Liver (tissue), 3 donors: Measurements from ENCODE around the gene PSMC4.

Experiments
- EGR1 ChIP-seq, 2 donors: IDR thresholded peaks; 2 replicates each; pipeline ENCODE4 v1.6.1; 2016 to 2018; ENCODE audit warnings: antibody characterized with exemption in 2 of 2, low read depth in 2 of 2
- FOXA1 ChIP-seq: IDR thresholded peaks from 2 replicates; pipeline ENCODE4 v1.6.1; 2016; ENCODE audit warnings: antibody characterized with exemption
- GABPA ChIP-seq, 2 donors: IDR thresholded peaks in 1 of 2; conservative IDR thresholded peaks in 1 of 2; 2 replicates each; pipeline ENCODE4 v1.6.1; 2016; ENCODE audit warnings: antibody characterized with exemption in 2 of 2, mild to moderate bottlenecking in 1 of 2, moderate library complexity in 1 of 2
- JUND ChIP-seq, 2 donors: IDR thresholded peaks; 2 replicates each; pipeline ENCODE4 v1.6.1; 2016; ENCODE audit warnings: antibody characterized with exemption in 2 of 2
- RAD21 ChIP-seq, 2 donors: IDR thresholded peaks; 2 replicates each; pipeline ENCODE4 v1.6.1; 2016; ENCODE audit warnings: antibody characterized with exemption in 2 of 2, mild to moderate bottlenecking in 2 of 2
- SP1 ChIP-seq: IDR thresholded peaks from 2 replicates; pipeline ENCODE4 v1.6.1; 2018; ENCODE audit warnings: antibody characterized with exemption, mild to moderate bottlenecking
- TAF1 ChIP-seq: conservative IDR thresholded peaks from 2 replicates; pipeline ENCODE4 v1.6.1; 2016; ENCODE audit warnings: antibody characterized with exemption, mild to moderate bottlenecking
- YY1 ChIP-seq: IDR thresholded peaks from 2 replicates; pipeline ENCODE4 v1.6.1; 2016; ENCODE audit warnings: antibody characterized with exemption, mild to moderate bottlenecking
- TF ChIP-seq, protein P1 (sequence below): IDR thresholded peaks from 2 replicates; pipeline ENCODE4 v1.6.1; 2016; ENCODE audit warnings: antibody characterized with exemption, mild to moderate bottlenecking
- TF ChIP-seq, protein P2 (sequence below): fragments of 150-350 bp; IDR thresholded peaks from 2 replicates; pipeline ENCODE4 v1.5.1; 2017; ENCODE audit warnings: improper control_type of control experiment, low read depth, low read length; ENCODE audit not compliant: missing input control
- donor health status: healthy.
- donor health status: healthy.

DNA sequence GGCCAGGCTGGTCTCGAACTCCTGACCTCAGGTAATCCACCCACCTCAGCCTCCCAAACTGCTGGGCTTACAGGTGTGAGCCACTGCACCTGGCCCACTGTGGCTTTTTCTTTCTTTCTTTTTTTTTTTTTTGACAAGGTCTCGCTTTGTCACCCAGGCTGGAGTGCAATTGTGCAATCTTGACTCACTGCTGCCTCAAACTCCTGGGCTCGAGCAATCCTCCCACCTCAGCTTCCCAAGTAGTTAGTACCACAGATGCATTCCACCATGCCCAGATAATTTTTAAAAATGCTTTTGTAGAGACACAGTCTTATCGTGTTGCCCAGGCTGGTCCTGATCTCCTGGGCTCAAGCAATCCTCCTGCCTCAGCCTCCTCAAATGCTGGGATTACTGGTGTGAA lies 24.4 kb upstream of the PSMC4 start:
- TF ChIP-seq EGR1 (IDR thresholded peaks at IDR 0.05; ENCODE audit: low read depth in 2 of 2) (no peak), YY1 (no peak), TAF1 (no peak), JUND (IDR thresholded peaks at IDR 0.05) (no peak), GABPA (IDR thresholded peaks at IDR 0.05 in 1 of 2, conservative IDR thresholded peaks at IDR 0.05 in 1 of 2) (no peak), RAD21 (IDR thresholded peaks at IDR 0.05) (no peak), FOXA1 (no peak), SP1 (no peak)
- TF ChIP-seq, protein P1, sequence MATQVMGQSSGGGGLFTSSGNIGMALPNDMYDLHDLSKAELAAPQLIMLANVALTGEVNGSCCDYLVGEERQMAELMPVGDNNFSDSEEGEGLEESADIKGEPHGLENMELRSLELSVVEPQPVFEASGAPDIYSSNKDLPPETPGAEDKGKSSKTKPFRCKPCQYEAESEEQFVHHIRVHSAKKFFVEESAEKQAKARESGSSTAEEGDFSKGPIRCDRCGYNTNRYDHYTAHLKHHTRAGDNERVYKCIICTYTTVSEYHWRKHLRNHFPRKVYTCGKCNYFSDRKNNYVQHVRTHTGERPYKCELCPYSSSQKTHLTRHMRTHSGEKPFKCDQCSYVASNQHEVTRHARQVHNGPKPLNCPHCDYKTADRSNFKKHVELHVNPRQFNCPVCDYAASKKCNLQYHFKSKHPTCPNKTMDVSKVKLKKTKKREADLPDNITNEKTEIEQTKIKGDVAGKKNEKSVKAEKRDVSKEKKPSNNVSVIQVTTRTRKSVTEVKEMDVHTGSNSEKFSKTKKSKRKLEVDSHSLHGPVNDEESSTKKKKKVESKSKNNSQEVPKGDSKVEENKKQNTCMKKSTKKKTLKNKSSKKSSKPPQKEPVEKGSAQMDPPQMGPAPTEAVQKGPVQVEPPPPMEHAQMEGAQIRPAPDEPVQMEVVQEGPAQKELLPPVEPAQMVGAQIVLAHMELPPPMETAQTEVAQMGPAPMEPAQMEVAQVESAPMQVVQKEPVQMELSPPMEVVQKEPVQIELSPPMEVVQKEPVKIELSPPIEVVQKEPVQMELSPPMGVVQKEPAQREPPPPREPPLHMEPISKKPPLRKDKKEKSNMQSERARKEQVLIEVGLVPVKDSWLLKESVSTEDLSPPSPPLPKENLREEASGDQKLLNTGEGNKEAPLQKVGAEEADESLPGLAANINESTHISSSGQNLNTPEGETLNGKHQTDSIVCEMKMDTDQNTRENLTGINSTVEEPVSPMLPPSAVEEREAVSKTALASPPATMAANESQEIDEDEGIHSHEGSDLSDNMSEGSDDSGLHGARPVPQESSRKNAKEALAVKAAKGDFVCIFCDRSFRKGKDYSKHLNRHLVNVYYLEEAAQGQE = no peak
- TF ChIP-seq, protein P2, sequence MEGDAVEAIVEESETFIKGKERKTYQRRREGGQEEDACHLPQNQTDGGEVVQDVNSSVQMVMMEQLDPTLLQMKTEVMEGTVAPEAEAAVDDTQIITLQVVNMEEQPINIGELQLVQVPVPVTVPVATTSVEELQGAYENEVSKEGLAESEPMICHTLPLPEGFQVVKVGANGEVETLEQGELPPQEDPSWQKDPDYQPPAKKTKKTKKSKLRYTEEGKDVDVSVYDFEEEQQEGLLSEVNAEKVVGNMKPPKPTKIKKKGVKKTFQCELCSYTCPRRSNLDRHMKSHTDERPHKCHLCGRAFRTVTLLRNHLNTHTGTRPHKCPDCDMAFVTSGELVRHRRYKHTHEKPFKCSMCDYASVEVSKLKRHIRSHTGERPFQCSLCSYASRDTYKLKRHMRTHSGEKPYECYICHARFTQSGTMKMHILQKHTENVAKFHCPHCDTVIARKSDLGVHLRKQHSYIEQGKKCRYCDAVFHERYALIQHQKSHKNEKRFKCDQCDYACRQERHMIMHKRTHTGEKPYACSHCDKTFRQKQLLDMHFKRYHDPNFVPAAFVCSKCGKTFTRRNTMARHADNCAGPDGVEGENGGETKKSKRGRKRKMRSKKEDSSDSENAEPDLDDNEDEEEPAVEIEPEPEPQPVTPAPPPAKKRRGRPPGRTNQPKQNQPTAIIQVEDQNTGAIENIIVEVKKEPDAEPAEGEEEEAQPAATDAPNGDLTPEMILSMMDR = no peak
